NT2/D1 (cell line): ENCODE data around the gene TRAF2.

Experiments
- DNase-seq: peaks from one replicate; pipeline ENCODE4 v3.0.0-alpha.2; 2011; ENCODE audit warnings: low read depth, low spot score
- H3K27me3 ChIP-seq: 2 replicates; pipeline ENCODE4 v1.6.0; 2011; ENCODE audit warnings: mild to moderate bottlenecking; ENCODE audit not compliant: insufficient read length, insufficient read depth
- H3K36me3 ChIP-seq: 2 replicates; pipeline ENCODE4 v1.6.1; 2011; ENCODE audit warnings: mild to moderate bottlenecking, low read length, mixed read lengths; ENCODE audit not compliant: insufficient read depth, insufficient read length
- H3K4me1 ChIP-seq: 2 replicates; pipeline ENCODE4 v1.5.1; 2011; ENCODE audit not compliant: insufficient read depth, insufficient read length
- H3K4me3 ChIP-seq: 2 replicates; pipeline ENCODE4 v1.5.1; 2011; ENCODE audit warnings: low read depth; ENCODE audit not compliant: insufficient read length
- H3K9ac ChIP-seq: 2 replicates; pipeline ENCODE4 v1.6.0; 2011; ENCODE audit warnings: low read depth; ENCODE audit not compliant: insufficient read length
- H3K9me3 ChIP-seq: 2 replicates; pipeline ENCODE4 v1.5.1; 2011; ENCODE audit warnings: mild to moderate bottlenecking, low read length; ENCODE audit not compliant: insufficient read depth
- SUZ12 ChIP-seq: IDR thresholded peaks from 2 replicates; pipeline ENCODE4 v1.6.1; 2011; ENCODE audit not compliant: insufficient read length, insufficient read depth; ENCODE audit errors: extremely low read depth
- YY1 ChIP-seq: IDR thresholded peaks from 2 replicates; pipeline ENCODE4 v1.6.1; 2011; ENCODE audit not compliant: insufficient read length, insufficient read depth
- ZNF274 ChIP-seq: IDR thresholded peaks from 2 replicates; pipeline ENCODE4 v1.6.1; 2011; ENCODE audit warnings: mild to moderate bottlenecking, low read depth, low read length

The TRAF2 gene

DNA sequence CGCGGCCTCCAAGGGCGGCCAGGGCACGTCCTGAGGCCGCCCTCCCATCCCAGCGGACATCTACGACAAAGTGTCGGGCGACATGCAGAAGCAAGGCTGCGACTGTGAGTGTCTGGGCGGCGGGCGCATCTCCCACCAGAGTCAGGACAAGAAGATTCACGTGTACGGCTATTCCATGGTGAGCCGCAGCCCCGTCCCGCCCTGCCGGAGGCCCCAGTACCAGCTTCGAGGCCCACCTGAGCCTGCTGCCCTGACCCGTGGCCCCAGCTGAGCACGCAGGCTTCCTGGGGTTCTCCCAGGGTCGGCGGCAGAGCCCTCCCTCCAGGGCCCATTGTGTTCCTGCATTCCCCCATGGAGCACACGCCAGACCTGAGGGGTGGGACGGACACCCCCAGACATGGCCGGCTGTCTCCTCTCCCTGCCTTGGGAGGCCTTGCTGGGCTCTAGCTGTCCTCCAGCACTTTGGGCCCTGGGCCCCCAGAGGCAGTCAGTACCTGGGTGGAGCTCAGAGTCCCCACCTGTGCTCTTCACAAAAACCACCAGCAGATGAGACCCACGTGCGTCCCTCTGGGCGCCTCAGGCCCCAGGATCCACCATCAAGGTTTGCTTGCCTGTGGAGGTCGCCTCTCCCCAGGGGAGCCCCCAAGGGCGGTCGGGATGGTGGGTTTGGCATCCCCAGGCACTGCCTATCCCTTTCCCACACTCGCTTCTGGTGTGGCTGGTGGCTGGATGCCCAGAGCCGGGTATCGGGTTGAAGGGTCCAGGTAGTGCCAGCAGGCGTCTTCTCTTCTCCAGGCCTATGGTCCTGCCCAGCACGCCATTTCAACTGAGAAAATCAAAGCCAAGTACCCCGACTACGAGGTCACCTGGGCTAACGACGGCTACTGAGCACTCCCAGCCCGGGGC lies 36.1 kb upstream of the TRAF2 start:
- H3K27me3 ChIP-seq, result no peaks in the 10 kb centered on the region
- DNase-seq, result no peak
- H3K4me1 ChIP-seq, result peaks cover 42% of the 10 kb centered on the region
- H3K36me3 ChIP-seq, result peaks cover 38% of the 10 kb centered on the region
- peak overlapping the region; percentile 87 for H3K9ac ChIP-seq
- H3K4me3 ChIP-seq, result peak overlapping the region; percentile 45
- no peaks in the 10 kb centered on the region; the same call in 1 of the 2 replicates for H3K9me3 ChIP-seq
- TF ChIP-seq ZNF274 (no peak), SUZ12 (no peak), YY1 (no peak)

DNA sequence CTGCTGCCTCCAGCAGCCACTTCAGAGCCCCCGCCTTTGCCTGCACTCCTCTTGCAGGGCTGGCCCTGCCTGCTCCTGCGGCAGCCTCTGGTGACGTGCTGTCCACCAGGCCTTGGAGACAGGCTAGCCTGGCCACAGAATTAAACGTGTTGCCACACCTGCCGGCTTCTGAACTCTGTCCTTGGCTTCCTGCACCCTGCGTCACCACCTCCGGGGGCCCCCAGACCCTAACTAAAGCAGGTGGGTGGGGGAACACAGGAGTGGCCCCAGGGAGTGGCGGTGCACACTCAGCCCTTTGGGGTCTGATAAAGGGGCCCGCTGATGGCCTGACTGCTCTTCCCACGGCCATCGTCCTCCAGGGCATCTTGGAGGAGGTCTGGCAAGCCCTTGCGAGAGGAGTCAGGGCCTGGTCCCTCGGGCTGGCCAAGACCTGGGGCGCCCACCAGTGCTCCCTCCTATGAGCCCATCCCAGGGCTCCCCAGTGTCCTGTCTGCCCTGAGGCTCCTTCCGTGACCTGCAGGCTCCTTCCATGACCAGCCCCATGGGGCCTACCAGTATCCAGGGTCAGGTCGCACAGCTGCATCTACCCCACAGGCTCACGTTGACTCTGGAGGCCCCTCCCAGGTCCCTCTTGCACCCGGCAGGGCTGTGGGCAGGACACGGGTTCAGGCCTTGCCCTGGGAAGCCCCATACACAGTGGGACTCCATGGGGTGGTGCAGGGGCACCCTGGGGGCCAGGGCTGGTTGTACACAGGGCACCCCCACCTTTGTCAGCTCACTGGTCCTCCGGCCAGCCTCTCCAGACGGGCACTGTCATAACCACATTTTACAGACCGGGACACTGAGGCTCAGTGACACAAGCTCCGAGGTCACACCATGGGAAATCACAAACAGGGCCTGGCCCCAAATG lies 35.2 kb upstream of the TRAF2 start:
- no peaks in the 10 kb centered on the region for H3K27me3 ChIP-seq
- no peak for TF ChIP-seq ZNF274
- no peak for TF ChIP-seq YY1
- no peak for TF ChIP-seq SUZ12
- no peaks in the 10 kb centered on the region for H3K9me3 ChIP-seq
- peaks cover 38% of the 10 kb centered on the region for H3K36me3 ChIP-seq
- no peak for DNase-seq
- peaks cover 42% of the 10 kb centered on the region for H3K4me1 ChIP-seq
- no peak overlapping the region for H3K4me3 ChIP-seq
- H3K9ac ChIP-seq, result peak overlapping the region; percentile 87

DNA sequence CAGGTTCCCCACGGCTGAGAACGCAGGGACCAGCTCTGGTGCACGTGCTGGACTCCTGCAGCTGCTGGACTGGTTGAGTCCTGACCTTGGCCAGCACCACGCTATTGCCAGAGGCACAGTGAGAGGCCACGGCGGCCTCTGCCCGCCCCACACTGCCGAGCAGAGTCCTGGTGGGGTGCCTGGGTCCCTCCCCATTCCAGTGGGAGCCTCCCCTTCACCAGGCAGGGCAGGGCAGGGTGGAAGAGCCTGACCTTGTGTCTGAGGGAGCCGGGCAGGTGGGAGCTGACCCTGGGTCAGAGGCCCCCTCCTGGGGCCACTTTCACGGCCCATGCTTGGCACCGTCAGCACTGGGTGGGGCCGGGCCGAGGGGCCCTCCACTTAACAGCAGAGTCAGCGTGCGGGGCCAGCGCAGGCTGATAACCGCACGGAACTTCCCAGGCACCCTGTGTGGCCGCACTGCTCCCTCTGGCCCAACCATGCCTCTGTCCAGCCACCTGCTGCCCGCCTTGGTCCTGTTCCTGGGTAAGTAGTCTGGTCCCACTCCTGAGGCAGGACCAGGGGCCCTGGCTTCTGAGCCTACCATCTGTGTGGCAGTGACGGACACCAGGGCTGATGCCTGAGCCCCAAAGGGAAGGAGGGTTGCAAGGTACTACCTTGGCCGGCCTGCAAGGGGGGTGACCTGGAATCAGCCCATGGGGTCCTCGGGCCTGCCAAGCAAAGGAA lies 34.2 kb upstream of the TRAF2 start, which contains the start of gene MAMDC4:
Gene MAMDC4 (plus strand): TSS at position 406 of the 723 bp plus-strand sequence. CDS start 71 bp downstream, at position 477.
- no peaks in the 10 kb centered on the region for H3K9me3 ChIP-seq
- no peak for DNase-seq
- TF ChIP-seq YY1 (no peak), ZNF274 (no peak), SUZ12 (no peak)
- peaks cover 43% of the 10 kb centered on the region for H3K4me1 ChIP-seq
- peak within 1 kb of the TSS; percentile 87 for H3K9ac ChIP-seq
- H3K27me3 ChIP-seq, result no peaks in the 10 kb centered on the region
- H3K36me3 ChIP-seq, result peaks cover 47% of the 10 kb centered on the region
- no peak within 1 kb of the TSS for H3K4me3 ChIP-seq

DNA sequence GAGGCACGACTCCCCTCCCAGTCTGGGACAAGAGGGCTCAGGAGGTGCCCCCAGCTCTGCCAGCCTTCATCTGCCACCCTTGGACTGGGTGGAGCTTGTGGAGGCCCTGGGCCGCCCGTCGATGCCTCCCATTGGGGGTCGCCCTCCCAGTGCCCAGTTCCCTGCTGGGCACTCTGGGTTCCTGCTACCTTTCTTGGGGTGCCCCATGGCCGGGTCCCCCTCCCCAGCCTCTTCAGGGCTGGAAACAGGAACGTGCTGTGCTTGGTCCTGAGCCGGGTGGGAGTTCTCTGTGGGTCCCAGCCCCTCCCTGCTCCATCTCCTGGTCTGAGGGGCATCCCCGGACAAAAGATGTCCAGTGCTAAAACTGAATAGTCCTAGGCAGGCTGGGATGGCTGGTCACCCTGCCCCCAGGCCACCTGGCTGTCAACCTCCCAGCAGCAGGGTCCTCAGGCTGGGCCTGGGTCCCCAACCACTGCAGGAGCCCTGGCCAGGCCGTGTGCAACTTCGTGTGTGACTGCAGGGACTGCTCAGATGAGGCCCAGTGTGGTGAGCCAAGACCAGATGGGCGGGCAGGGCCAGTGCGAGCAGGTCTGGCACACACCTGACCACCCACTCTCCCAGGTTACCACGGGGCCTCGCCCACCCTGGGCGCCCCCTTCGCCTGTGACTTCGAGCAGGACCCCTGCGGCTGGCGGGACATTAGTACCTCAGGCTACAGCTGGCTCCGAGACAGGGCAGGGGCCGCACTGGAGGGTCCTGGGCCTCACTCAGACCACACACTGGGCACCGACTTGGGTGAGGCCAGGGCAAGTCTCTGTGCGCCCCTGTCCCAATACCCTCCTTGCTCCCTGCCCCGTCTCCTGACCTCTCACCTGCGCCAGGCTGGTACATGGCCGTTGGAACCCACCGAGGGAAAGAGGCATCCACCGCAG lies 33.4 kb upstream of the TRAF2 start:
- TF ChIP-seq SUZ12 (no peak), YY1 (no peak), ZNF274 (no peak)
- no peak for DNase-seq
- Histone ChIP-seq H3K27me3 (no peaks in the 10 kb centered on the region), H3K9ac (peak overlapping the region; percentile 9), H3K9me3 (no peaks in the 10 kb centered on the region), H3K36me3 (peaks cover 55% of the 10 kb centered on the region), H3K4me1 (peaks cover 48% of the 10 kb centered on the region), H3K4me3 (no peak overlapping the region)

DNA sequence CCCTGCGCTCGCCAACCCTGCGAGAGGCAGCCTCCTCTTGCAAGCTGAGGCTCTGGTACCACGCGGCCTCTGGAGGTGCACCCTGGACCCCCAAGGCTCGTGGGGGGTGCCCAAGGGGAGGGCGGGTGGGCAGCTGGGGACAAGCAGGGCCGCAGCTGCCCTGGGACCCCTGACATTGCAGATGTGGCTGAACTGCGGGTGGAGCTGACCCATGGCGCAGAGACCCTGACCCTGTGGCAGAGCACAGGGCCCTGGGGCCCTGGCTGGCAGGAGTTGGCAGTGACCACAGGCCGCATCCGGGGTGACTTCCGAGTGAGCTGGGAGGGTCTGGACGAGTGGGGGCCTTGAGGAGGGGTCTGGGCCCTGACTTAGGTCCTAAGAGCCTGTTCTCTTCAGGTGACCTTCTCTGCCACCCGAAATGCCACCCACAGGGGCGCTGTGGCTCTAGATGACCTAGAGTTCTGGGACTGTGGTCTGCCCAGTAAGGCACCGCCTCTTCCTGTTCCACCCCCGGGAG lies 32.7 kb upstream of the TRAF2 start:
- Histone ChIP-seq H3K9ac (no peak overlapping the region), H3K27me3 (no peaks in the 10 kb centered on the region), H3K36me3 (peaks cover 62% of the 10 kb centered on the region), H3K4me3 (no peak overlapping the region), H3K9me3 (no peaks in the 10 kb centered on the region), H3K4me1 (peaks cover 50% of the 10 kb centered on the region)
- no peak for TF ChIP-seq SUZ12
- no peak for DNase-seq
